BLaER1 treated with 17β-estradiol and CSF1 and Interleukin-3, amounts not matched to agents 10 nM and 100 nM (cell line): ENCODE data around the gene NFKB2.

Experiments used
- H3K27ac ChIP-seq, 11 experiments: shearing (Covaris generic); formaldehyde crosslinking; 2 replicates each; pipeline ENCODE4 v1.8.1; 2022
- H3K27me3 ChIP-seq, 11 experiments: shearing (Covaris generic); formaldehyde crosslinking; 2 replicates each; pipeline ENCODE4 v1.8.1; 2022
- H3K36me3 ChIP-seq, 11 experiments: shearing (Covaris generic); formaldehyde crosslinking; 2 replicates each; pipeline ENCODE4 v1.8.1; 2022
- H3K4me1 ChIP-seq, 10 experiments: shearing (Covaris generic); formaldehyde crosslinking; 2 replicates each; pipeline ENCODE4 v1.8.1; 2022
- H3K4me2 ChIP-seq, 11 experiments: shearing (Covaris generic); formaldehyde crosslinking; 2 replicates each; pipeline ENCODE4 v1.8.1; 2022
- H3K4me3 ChIP-seq, 10 experiments: shearing (Covaris generic); formaldehyde crosslinking; 2 replicates each; pipeline ENCODE4 v1.8.1; 2022
- H3K9ac ChIP-seq, 11 experiments: shearing (Covaris generic); formaldehyde crosslinking; 2 replicates each; pipeline ENCODE4 v1.8.1; 2022
- H3K9me3 ChIP-seq, 11 experiments: shearing (Covaris generic); formaldehyde crosslinking; replicated peaks in 1 of 11; 2 replicates each; pipeline ENCODE4 v1.8.1; 2022
- H4K20me1 ChIP-seq, 11 experiments: shearing (Covaris generic); formaldehyde crosslinking; 2 replicates each; pipeline ENCODE4 v1.8.1; 2022
- Cebpa-rat ChIP-seq, 11 experiments: shearing (Covaris generic); IDR thresholded peaks; 2 replicates each; pipeline ENCODE4 v1.8.1; 2022

The NFKB2 gene

GRCh38 chr10:102429468-102429867, 34.0 kb downstream of the NFKB2 start:
- Histone ChIP-seq H3K9me3 (no peaks in the 10 kb centered on the region), H3K36me3 (peaks cover 6 to 50% (median 18%) of the 10 kb centered on the region in 11 experiments), H3K4me2 (no peak overlapping the region; a peak in 1 of 22 replicates), H4K20me1 (peaks cover 5 to 27% (median 19%) of the 10 kb centered on the region in 11 experiments; a peak in 14 of 22 replicates), H3K4me1 (peaks cover 26 to 53% (median 32%) of the 10 kb centered on the region in 10 experiments), H3K27ac (no peak overlapping the region), H3K27me3 (peaks cover 0 to 9% (median 0%) of the 10 kb centered on the region in 11 experiments; a peak in 6 of 22 replicates), H3K4me3 (no peak overlapping the region), H3K9ac (no peak overlapping the region)
- TF ChIP-seq Cebpa-rat (IDR thresholded peaks at IDR 0.05) = no peak

- no peak for TF ChIP-seq Cebpa-rat (IDR thresholded peaks at IDR 0.05)
- H3K4me2 ChIP-seq = peak overlapping the region; percentile 88 to 100 (median 95)
- H3K36me3 ChIP-seq = peaks cover 0 to 32% (median 5%) of the 10 kb centered on the region in 11 experiments; a peak in 9 of 22 replicates
- H3K9ac ChIP-seq = peak overlapping the region; percentile 85 to 95 (median 90)
- H3K4me1 ChIP-seq = peaks cover 45 to 52% (median 50%) of the 10 kb centered on the region in 10 experiments
- H3K27ac ChIP-seq = peak overlapping the region; percentile 78 to 93 (median 88)
- H4K20me1 ChIP-seq = peaks cover 0 to 16% (median 5%) of the 10 kb centered on the region in 11 experiments; a peak in 13 of 22 replicates
- H3K9me3 ChIP-seq = no peaks in the 10 kb centered on the region
- H3K4me3 ChIP-seq = peak overlapping the region; percentile 74 to 96 (median 82)
- peaks cover 0 to 26% (median 0%) of the 10 kb centered on the region in 11 experiments; a peak in 8 of 22 replicates for H3K27me3 ChIP-seq
Measured at GRCh38 chr10:102431452-102432124, 36.1 kb downstream of the NFKB2 start.

GRCh38 chr10:102432162-102432950, 36.9 kb downstream of the NFKB2 start, which contains the start of gene CUEDC2:
TSS of gene CUEDC2 (minus strand) at chr10:102432574. CDS start at chr10:102425188, 7,386 bp downstream.
- Histone ChIP-seq H3K36me3 (peaks cover 0 to 30% (median 5%) of the 10 kb centered on the region in 11 experiments; a peak in 13 of 22 replicates), H3K4me1 (peaks cover 47 to 60% (median 53%) of the 10 kb centered on the region in 10 experiments), H3K4me3 (peak within 1 kb of the TSS; percentile 74 to 96 (median 82)), H3K9ac (peak within 1 kb of the TSS; percentile 85 to 95 (median 90)), H4K20me1 (peaks cover 0 to 17% (median 7%) of the 10 kb centered on the region in 11 experiments; a peak in 13 of 22 replicates), H3K27me3 (peaks cover 0 to 26% (median 0%) of the 10 kb centered on the region in 11 experiments; a peak in 8 of 22 replicates), H3K27ac (peak within 1 kb of the TSS; percentile 80 to 93 (median 88)), H3K9me3 (no peaks in the 10 kb centered on the region), H3K4me2 (peak within 1 kb of the TSS; percentile 88 to 100 (median 95))
- no peak for TF ChIP-seq Cebpa-rat (IDR thresholded peaks at IDR 0.05)

GRCh38 chr10:102433619-102434046, 38.1 kb downstream of the NFKB2 start:
- H3K9me3 ChIP-seq = no peaks in the 10 kb centered on the region
- H3K27ac ChIP-seq = peak overlapping the region in 10 of 11 experiments; percentile 68 to 93 (median 88); a peak in 20 of 22 replicates
- no peak for TF ChIP-seq Cebpa-rat (IDR thresholded peaks at IDR 0.05)
- H3K4me2 ChIP-seq = peak overlapping the region; percentile 88 to 100 (median 95)
- H3K36me3 ChIP-seq = peaks cover 0 to 33% (median 8%) of the 10 kb centered on the region in 11 experiments; a peak in 13 of 22 replicates
- H4K20me1 ChIP-seq = peaks cover 0 to 30% (median 20%) of the 10 kb centered on the region in 11 experiments; a peak in 14 of 22 replicates
- peak overlapping the region in 9 of 10 experiments; percentile 7 to 93 (median 79); a peak in 15 of 20 replicates for H3K4me3 ChIP-seq
- peak overlapping the region; percentile 32 to 91 (median 74); a peak in 18 of 22 replicates for H3K9ac ChIP-seq
- peaks cover 0 to 26% (median 0%) of the 10 kb centered on the region in 11 experiments; a peak in 8 of 22 replicates for H3K27me3 ChIP-seq
- peaks cover 56 to 72% (median 66%) of the 10 kb centered on the region in 10 experiments for H3K4me1 ChIP-seq

GRCh38 chr10:102434394-102435132, 39.1 kb downstream of the NFKB2 start:
- Histone ChIP-seq H3K4me1 (peaks cover 56 to 81% (median 73%) of the 10 kb centered on the region in 10 experiments), H3K4me2 (peak overlapping the region; percentile 88 to 100 (median 95)), H3K9ac (peak overlapping the region; percentile 44 to 91 (median 74); a peak in 21 of 22 replicates), H3K36me3 (peaks cover 0 to 35% (median 5%) of the 10 kb centered on the region in 11 experiments; a peak in 11 of 22 replicates), H3K9me3 (no peaks in the 10 kb centered on the region), H3K4me3 (peak overlapping the region in 9 of 10 experiments; percentile 54 to 93 (median 79); a peak in 18 of 20 replicates), H4K20me1 (peaks cover 0 to 39% (median 24%) of the 10 kb centered on the region in 11 experiments; a peak in 14 of 22 replicates), H3K27me3 (peaks cover 0 to 26% (median 0%) of the 10 kb centered on the region in 11 experiments; a peak in 8 of 22 replicates), H3K27ac (peak overlapping the region; percentile 52 to 93 (median 87); a peak in 21 of 22 replicates)
- TF ChIP-seq Cebpa-rat (IDR thresholded peaks at IDR 0.05) = peak in 10 of 11 experiments; percentile 50 to 78 (median 70); a peak in 15 of 22 replicates

GRCh38 chr10:102435133-102435497, 39.6 kb downstream of the NFKB2 start:
- H3K9ac ChIP-seq = peak overlapping the region; percentile 44 to 91 (median 74)
- peak overlapping the region in 9 of 10 experiments; percentile 54 to 93 (median 79); a peak in 18 of 20 replicates for H3K4me3 ChIP-seq
- H3K36me3 ChIP-seq = peaks cover 0 to 35% (median 5%) of the 10 kb centered on the region in 11 experiments; a peak in 10 of 22 replicates
- H4K20me1 ChIP-seq = peaks cover 0 to 45% (median 24%) of the 10 kb centered on the region in 11 experiments; a peak in 14 of 22 replicates
- no peak for TF ChIP-seq Cebpa-rat (IDR thresholded peaks at IDR 0.05)
- peak overlapping the region; percentile 88 to 100 (median 95) for H3K4me2 ChIP-seq
- peaks cover 0 to 26% (median 0%) of the 10 kb centered on the region in 11 experiments; a peak in 8 of 22 replicates for H3K27me3 ChIP-seq
- H3K27ac ChIP-seq = peak overlapping the region; percentile 52 to 93 (median 87); a peak in 21 of 22 replicates
- peaks cover 61 to 87% (median 78%) of the 10 kb centered on the region in 10 experiments for H3K4me1 ChIP-seq
- no peaks in the 10 kb centered on the region for H3K9me3 ChIP-seq

- Histone ChIP-seq H3K9me3 (no peaks in the 10 kb centered on the region), H3K4me1 (peaks cover 67 to 90% (median 81%) of the 10 kb centered on the region in 10 experiments), H3K4me2 (peak overlapping the region; percentile 88 to 100 (median 95)), H3K27me3 (peaks cover 0 to 26% (median 0%) of the 10 kb centered on the region in 11 experiments; a peak in 8 of 22 replicates), H4K20me1 (peaks cover 0 to 50% (median 24%) of the 10 kb centered on the region in 11 experiments; a peak in 14 of 22 replicates), H3K27ac (peak overlapping the region; percentile 52 to 93 (median 87); a peak in 21 of 22 replicates), H3K4me3 (peak overlapping the region; percentile 50 to 93 (median 72)), H3K9ac (peak overlapping the region; percentile 67 to 91 (median 85)), H3K36me3 (peaks cover 0 to 30% (median 1%) of the 10 kb centered on the region in 11 experiments; a peak in 9 of 22 replicates)
- TF ChIP-seq Cebpa-rat (IDR thresholded peaks at IDR 0.05) = no peak
Measured at GRCh38 chr10:102435529-102436233, 40.2 kb downstream of the NFKB2 start.
